Stimulated activated CD8-positive, alpha-beta memory T cell treated with anti-CD3 and anti-CD28 coated beads, Interleukin-4, amount 100 ng/mL, for 24 hours (primary cell): ENCODE results near the gene LRRN1.
"Not testable (repeated sequence)": the region's sequence is repeated elsewhere in the genome, so short reads cannot be mapped to it uniquely, and the experiment has no call there.

Source experiments
- DNase-seq: peaks from one replicate; pipeline ENCODE4 v3.0.0-alpha.2; 2020; ENCODE audit warnings: low read depth

LRRN1 gene

DNA sequence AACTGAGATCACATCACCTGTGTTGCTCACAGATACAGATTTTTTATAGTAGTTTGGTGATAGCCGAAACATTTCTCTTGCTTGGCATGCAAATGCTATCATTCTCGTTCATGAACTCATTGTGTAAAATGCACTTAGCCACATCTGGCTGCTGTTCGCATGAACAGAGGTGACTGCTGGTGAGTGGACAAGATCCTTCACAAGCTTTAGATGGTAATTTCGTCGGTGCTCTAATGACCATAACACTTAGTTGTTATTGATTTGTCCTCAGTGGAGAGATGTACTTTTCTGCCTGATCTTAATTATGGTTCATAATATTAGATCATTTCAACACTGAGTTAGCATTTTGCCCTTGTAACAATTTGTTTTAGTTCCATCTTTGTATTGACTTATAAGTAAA is 13.8 kb downstream of the LRRN1 start:
- DNase-seq = no peak

DNA sequence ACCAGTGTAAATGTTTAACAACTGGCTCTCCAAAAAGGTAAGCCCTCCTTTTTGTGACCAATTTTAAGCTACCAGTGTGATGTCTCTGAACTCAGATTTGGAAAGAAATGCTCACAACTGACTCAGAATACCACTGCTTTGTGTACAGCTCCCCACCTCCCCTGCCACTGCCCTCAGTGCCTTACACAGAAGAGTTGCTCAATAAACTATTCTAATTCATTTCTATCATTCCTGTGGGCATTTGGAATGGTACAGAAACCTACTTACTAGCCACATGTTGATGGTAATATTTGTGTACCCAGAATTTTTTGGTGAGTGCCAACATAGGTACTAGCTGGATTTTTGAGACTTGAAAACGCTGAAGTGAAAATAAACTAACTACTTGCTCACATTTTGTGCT is 16.0 kb downstream of the LRRN1 start:
- no peak for DNase-seq

GRCh38 chr3:3816034-3816433 is 16.8 kb downstream of the LRRN1 start:
- no peak for DNase-seq

DNA sequence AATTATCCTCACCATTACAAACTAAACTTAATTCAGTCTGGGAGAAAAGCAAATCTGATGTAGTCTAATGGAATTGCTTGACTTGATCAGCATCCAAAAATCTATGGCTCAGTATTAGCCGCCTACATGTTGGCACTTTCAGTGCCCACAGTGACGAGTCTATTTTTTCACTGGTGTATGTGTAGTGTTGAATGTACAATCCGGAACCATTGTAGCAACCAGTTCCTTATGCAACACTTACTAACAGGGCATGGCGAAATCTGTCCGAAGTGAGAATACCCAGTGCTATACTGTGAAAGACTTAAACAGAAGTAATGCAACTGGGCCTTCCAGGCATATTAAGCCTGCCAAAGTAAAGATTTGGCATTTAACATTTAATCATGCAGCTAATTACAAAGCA is 18.6 kb downstream of the LRRN1 start:
- no peak for DNase-seq

DNA sequence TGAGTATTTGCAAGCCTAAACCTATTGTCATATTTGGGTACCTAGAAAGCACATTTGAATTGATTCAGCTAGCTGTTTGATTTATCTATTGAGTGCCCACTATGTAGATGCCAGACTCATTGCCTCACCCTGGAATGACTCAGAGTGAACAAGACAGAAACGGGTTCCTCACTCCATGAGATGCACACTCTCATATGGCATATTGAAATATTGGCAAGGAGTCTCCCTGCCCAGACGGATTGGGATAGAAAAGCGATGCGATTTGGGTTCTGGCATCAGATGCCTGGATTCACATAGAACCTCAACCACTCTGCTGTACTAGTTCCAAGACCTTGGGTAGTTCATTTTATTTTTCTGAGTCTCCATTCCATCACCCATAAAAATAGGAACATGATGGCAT is 22.5 kb downstream of the LRRN1 start:
- DNase-seq = no peak

GRCh38 chr3:3825035-3825434 is 25.8 kb downstream of the LRRN1 start:
- DNase-seq = no peak

GRCh38 chr3:3826521-3826920 is 27.3 kb downstream of the LRRN1 start:
- no peak for DNase-seq

DNA sequence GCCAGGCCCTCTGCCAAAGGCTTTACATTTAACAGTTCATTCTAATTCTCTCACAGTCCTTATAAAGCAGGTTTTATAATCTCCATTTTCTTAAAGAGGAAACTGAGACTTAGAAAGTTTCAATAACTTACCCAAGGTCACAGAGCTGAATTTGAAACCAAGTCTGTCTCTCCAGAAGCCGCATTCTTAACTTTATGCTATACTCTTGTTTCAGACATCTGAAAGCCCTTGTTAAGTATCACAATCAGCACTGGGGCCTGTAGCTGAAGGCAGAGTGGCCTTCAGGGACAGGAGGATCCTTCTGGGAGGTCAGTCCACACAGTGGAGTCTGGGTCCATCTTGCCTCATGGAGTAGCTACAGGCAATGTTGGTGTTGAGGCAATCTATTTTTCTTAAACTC is 27.9 kb downstream of the LRRN1 start:
- no peak for DNase-seq

- DNase-seq = not testable (repeated sequence)
These were observed 29.2 kb downstream of the LRRN1 start for GRCh38 chr3:3828417-3828816.

GRCh38 chr3:3836845-3837244 is 37.6 kb downstream of the LRRN1 start:
- DNase-seq = no peak

DNA sequence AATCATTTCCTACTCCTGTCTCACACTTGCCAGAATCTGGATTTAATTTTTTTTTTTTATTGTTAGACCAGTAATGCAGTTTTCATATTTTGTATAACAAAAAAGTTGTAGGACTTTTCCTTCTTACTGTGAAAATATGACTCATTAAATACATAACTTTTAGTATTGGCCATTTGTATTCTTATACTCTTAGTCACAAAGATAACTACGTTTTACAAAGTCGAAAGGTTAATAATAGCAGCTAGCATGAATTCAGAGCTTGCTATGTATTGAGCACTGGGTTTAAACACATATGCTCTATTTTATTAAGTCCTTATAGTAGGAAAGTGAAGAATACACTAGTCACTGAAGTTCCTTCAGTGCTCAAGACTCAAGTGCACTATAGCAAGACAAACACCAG is 43.1 kb downstream of the LRRN1 start:
- DNase-seq = no peak

DNA sequence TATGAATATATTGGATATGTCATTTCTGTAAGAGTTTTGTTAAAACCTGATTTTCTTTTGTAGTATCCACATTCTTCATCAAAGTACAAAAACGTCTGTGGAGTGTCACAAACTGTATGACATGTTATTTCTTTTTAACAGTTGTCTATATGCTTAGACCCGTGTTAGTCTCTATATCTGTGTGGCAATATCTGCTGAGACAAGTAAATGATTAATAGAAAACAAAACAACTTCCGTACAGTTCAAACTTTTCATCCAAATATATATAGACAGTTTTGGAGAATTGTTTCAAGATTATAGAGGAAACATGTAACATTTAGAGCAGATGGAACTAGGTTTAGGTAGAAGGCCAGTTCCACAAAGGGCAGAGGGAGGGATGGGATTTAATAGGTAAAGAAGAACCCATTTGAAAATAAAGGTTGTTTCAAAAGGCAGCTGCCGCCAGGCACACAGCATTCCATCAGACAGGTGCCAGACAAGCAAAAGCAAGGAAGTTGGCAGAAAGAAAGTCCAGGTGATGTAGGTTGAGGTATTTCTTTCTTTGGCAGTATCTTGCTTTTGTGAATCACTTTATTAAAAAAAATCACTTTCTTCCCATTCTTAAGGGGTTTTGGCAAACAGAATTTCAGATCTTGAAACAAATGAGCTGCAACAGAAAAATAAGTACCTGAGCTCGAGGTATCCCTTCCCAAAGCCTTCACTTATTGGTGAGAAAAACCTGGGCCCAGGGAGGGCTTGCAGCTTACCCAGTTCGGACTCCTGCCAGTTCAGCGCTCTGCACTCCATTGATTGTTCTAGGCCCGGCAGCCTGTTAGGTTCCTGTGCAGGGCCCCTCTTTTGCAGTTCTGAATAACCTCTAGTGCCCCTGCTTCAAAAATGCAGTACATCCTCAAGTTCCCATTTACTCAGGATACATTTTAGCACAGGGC is 49.0 kb downstream of the LRRN1 start:
- no peak for DNase-seq

DNA sequence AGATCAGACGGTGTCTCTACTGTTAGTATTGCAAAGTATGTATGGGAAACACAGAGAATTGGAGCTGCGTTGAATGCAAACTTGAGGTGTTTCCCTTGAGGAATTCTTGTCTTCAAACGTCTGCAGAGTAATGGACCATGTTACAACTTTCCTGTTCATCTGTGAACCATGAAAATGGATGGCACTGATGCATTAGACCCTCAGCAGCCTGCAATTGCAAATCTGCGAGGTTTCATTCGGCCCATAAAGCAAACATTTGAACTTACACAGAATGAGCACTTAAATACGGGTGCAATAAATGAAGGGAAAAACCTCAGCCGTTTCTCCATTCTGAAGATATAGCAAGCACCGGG is 49.7 kb downstream of the LRRN1 start:
- no peak for DNase-seq

DNA sequence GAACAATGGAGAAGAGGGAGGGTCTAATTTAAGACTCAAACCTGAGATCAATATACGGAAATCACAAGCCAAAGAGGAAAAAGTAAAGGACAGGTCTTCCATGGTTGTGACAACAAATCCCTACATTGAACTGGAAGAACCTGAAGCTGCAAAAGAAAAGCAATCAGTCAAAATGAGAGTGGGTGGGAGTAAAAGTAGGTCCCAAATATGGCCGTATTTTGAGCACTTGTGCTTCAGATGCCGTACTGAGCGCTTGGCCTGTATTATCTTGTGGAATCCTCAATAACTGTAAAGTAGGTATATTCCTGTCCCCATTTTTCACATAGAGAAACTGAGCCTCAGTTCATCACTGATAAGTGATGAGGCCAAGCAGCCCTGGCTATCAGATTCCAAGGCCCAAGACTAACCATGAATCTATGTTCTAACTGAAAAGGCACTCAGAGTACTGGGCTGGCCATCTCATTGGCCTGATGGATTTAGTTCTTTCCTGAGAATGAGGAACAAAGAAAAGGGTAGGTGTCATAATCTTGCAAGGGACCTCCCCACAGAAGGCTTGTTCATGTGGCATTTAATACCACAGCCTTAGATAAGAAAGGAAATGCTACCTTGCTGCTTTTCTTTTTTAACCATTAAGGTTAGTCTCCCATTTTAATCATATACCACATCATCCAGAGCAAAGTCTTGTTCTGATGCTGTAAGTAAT is 52.5 kb downstream of the LRRN1 start:
- DNase-seq = no peak

GRCh38 chr3:3853544-3853943 is 54.3 kb downstream of the LRRN1 start:
- DNase-seq = no peak

DNA sequence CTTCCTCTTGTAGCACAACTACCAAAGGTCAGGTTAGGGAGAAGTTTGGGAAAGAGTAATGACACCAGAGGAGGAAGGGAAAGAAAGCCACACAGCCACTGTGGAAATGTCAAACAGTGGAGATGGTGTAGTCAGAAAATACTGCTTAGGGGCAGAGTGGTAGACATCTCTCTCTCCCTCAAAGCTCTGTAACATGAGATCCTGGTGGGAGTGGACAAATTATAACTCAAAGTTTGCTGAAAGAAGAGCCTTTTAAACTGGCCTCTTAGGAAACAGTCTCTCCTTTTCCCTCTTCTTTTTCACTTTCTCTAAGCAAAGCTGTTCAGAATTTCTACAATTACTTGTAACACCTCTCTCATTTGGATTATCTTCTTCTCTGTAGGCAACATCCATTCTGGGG is 55.8 kb downstream of the LRRN1 start:
- no peak for DNase-seq

DNA sequence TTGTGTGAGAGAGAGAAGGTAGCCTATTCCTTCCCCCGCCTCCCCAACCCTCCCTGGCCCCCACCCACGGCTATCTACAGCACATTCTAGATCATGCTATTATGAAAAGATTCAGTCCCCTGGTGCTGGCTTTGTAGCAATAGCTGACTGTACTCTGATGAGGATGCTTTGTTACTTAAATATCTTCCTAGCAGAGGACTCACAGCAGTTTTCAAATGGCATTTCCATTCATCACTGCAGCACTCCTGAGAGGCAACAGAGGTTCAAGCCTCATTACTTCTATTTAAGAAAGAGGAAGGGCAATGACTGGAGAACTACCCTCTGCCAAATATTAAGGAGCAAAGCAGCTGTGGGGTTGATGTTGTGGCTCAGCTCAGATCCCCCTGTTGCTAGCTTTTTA is 61.0 kb downstream of the LRRN1 start:
- no peak for DNase-seq

DNA sequence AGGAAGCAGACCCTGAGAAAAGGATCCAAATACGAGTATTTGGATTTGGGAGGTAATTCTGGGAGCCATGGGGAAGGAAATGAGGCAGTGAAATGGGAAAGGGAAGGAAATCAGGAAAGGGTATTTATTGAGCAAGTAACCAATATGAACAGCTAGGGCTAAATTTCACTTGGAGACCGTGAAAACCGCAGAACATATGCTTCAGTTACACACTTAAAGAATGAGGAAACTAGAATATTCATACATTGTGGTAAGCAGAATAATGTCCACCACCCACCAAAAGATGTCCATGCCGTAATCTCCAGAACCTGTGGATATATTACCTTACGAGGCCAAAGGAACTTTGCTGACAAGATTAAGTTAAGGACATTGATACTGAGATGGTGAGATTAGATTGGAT is 63.3 kb downstream of the LRRN1 start:
- DNase-seq = no peak

DNA sequence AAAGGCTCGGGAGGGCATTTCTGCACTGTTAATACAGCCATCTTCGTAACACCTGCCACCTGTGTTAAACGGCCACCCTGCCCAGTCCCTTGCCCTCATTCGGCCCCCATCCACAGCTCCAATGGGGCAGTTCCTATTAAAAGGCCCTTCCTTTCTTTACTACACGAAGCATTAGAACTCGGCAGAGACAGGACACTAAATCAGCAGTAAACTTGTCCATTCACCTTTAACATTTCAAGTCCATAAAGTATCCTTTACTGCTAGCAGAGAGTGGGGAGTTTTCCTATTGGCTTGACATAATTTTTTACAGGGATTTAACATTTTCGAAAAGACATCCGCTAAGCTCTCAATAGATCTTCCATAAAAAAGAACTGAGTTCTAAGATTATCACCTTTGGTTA is 76.3 kb downstream of the LRRN1 start:
- DNase-seq = no peak

DNA sequence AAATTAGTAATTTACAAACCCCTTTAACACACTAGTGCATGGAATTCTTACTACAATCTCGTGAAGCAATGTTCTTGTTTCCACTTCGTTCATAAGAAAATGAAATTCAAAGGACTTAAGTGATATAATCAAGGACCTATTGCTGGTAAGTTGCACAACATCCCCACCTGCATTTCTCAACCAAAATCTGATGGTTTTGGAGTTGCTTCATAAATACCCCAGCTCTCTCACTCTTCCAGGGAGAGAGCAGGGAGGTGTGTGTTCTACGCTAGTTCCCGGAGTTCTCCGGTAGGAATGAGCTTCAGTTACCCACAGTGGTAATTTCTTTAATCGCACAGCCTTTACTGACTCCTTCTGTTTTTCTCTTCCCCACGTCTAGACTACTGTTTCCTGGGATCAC is 81.8 kb downstream of the LRRN1 start:
- DNase-seq = no peak

- DNase-seq = not testable (repeated sequence)
These were observed 88.1 kb downstream of the LRRN1 start for GRCh38 chr3:3887311-3887710.

GRCh38 chr3:3893590-3893989 is 94.4 kb downstream of the LRRN1 start:
- no peak for DNase-seq
